Breast epithelium (tissue), 3 donors: ENCODE measurements around the gene ACACB.

Experiments used
- POLR2A ChIP-seq: fragments of 450-650 bp; IDR thresholded peaks from one replicate; pipeline ENCODE4 v1.6.1; 2016; ENCODE audit warnings: antibody characterized with exemption, mild to moderate bottlenecking, moderate library complexity
- POLR2AphosphoS5 ChIP-seq, 3 donors: sonication (generic); formaldehyde crosslinking; IDR thresholded peaks; one replicate each; pipeline ENCODE4 v1.6.1; 2017; ENCODE audit warnings: antibody characterized with exemption in 3 of 3
- TF ChIP-seq, protein P1 (sequence below), 3 donors: fragments of 450-650 bp; IDR thresholded peaks; one replicate each; pipeline ENCODE4 v1.5.1; 2016 to 2017; ENCODE audit warnings: antibody characterized with exemption in 3 of 3, mild to moderate bottlenecking in 3 of 3, moderate library complexity in 3 of 3

DNA sequence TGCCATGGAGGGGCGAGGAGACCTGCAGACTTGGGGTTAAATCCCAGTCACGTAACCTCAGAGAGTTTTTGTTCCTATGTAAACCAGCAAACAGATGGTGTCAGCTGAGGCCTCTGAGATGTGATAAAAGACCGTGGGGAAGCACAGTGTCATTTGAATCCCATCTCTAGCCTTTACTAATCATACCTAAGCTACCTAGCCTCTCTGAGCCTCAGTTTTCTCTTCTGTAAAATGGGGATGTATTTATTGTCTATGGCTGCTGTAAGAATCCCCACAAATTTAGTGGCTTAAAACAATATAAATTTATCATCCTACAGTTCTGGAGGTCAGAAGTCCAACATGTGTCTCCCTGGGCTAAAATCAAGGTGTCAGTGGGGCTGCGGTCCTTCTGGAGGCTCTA is 158.8 kb downstream of the ACACB start:
- TF ChIP-seq, protein P1, sequence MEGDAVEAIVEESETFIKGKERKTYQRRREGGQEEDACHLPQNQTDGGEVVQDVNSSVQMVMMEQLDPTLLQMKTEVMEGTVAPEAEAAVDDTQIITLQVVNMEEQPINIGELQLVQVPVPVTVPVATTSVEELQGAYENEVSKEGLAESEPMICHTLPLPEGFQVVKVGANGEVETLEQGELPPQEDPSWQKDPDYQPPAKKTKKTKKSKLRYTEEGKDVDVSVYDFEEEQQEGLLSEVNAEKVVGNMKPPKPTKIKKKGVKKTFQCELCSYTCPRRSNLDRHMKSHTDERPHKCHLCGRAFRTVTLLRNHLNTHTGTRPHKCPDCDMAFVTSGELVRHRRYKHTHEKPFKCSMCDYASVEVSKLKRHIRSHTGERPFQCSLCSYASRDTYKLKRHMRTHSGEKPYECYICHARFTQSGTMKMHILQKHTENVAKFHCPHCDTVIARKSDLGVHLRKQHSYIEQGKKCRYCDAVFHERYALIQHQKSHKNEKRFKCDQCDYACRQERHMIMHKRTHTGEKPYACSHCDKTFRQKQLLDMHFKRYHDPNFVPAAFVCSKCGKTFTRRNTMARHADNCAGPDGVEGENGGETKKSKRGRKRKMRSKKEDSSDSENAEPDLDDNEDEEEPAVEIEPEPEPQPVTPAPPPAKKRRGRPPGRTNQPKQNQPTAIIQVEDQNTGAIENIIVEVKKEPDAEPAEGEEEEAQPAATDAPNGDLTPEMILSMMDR (IDR thresholded peaks at IDR 0.05): no peak
- TF ChIP-seq POLR2AphosphoS5 (IDR thresholded peaks at IDR 0.05) (no peak), POLR2A (no peak)
